Karpas-422 (cell line): Measurements from ENCODE around the gene RAG1. TPM values are rescaled to one million over a fixed set of nuclear protein-coding genes. Genes with fewer than 3 reads are reported as not detected.
"Not testable (repeated sequence)": the region's sequence is repeated elsewhere in the genome, so short reads cannot be mapped to it uniquely, and the experiment has no call there.

Experiments used
- DNase-seq: peaks from one replicate; pipeline ENCODE4 v3.0.0-alpha.2; 2015
- H2AFZ ChIP-seq: fragments of 200-600 bp; sonication (generic); 2 replicates; pipeline ENCODE4 v1.6.1; 2014; ENCODE audit warnings: antibody characterized with exemption, low read length, mixed read lengths
- H3K27ac ChIP-seq: fragments of 200-600 bp; sonication (generic); 2 replicates; pipeline ENCODE4 v1.5.1; 2014; ENCODE audit warnings: mild to moderate bottlenecking, low read length, moderate library complexity
- H3K27me3 ChIP-seq: fragments of 200-600 bp; sonication (generic); 2 replicates; pipeline ENCODE4 v1.6.1; 2014; ENCODE audit warnings: low read length, mixed read lengths
- H3K36me3 ChIP-seq: fragments of 200-600 bp; sonication (generic); 2 replicates; pipeline ENCODE4 v1.6.1; 2014; ENCODE audit warnings: low read length, mixed read lengths; ENCODE audit not compliant: insufficient read depth
- H3K4me1 ChIP-seq: fragments of 200-600 bp; sonication (generic); 2 replicates; pipeline ENCODE4 v1.6.1; 2014; ENCODE audit warnings: mild to moderate bottlenecking, low read length, mixed read lengths
- H3K4me2 ChIP-seq: fragments of 200-600 bp; sonication (generic); 2 replicates; pipeline ENCODE4 v1.6.1; 2014; ENCODE audit warnings: low read length, low read depth, mild to moderate bottlenecking; ENCODE audit not compliant: poor library complexity, severe bottlenecking
- H3K4me3 ChIP-seq: fragments of 200-600 bp; sonication (generic); 2 replicates; pipeline ENCODE4 v1.5.1; 2014; ENCODE audit warnings: mild to moderate bottlenecking, antibody characterized with exemption, low read length, mixed read lengths
- H3K79me2 ChIP-seq: fragments of 200-600 bp; sonication (generic); 2 replicates; pipeline ENCODE4 v1.6.1; 2014; ENCODE audit warnings: mild to moderate bottlenecking, low read length, mixed read lengths
- H3K9ac ChIP-seq: fragments of 200-600 bp; sonication (generic); 2 replicates; pipeline ENCODE4 v1.6.0; 2014; ENCODE audit warnings: low read length
- H3K9me2 ChIP-seq: fragments of 200-600 bp; sonication (generic), shearing (Covaris generic); replicated peaks from 2 replicates; pipeline ENCODE4 v1.6.0; 2014; ENCODE audit warnings: mild to moderate bottlenecking, low read length, moderate library complexity; ENCODE audit not compliant: insufficient read depth
- H3K9me3 ChIP-seq: fragments of 300-700, 200-600 bp; sonication (generic); 2 replicates; pipeline ENCODE4 v1.6.1; 2014; ENCODE audit warnings: low read length, mixed read lengths
- H4K20me1 ChIP-seq: fragments of 200-600 bp; sonication (generic); 2 replicates; pipeline ENCODE4 v1.6.1; 2014; ENCODE audit warnings: mild to moderate bottlenecking, antibody characterized with exemption, low read length, low read depth; ENCODE audit not compliant: insufficient read depth
- total RNA-seq: library from RNA; depleted of rRNA; stranded (reverse); fragments of >200 nt; shearing (Covaris generic); gene quantifications from 2 replicates; pipeline ENCODE4 v1.2.3, GENCODE V29; 2014; ENCODE audit warnings: low replicate concordance; rRNA removed

The RAG1 gene
- total RNA-seq: 0.34 and 0.72 TPM in 2 replicates

GRCh38 chr11:36567694-36568093 lies at the start of gene RAG1:
Gene RAG1, plus strand, starts transcription at chr11:36568007. Its CDS starts 5,298 bp downstream, at chr11:36573305.
- no peak for DNase-seq
- Histone ChIP-seq H3K79me2 (no peaks in the 10 kb centered on the region), H3K9ac (no peak within 1 kb of the TSS), H3K4me3 (no peak within 1 kb of the TSS), H4K20me1 (no peaks in the 10 kb centered on the region), H3K4me2 (no peak within 1 kb of the TSS), H2AFZ (no peak within 1 kb of the TSS), H3K9me3 (no peaks in the 10 kb centered on the region), H3K27me3 (no peaks in the 10 kb centered on the region), H3K9me2 (no peaks in the 10 kb centered on the region), H3K4me1 (no peaks in the 10 kb centered on the region), H3K36me3 (no peaks in the 10 kb centered on the region), H3K27ac (no peak within 1 kb of the TSS)

- H3K4me1 ChIP-seq: no peaks in the 10 kb centered on the region
- no peaks in the 10 kb centered on the region for H3K27me3 ChIP-seq
- DNase-seq: no peak
- H3K27ac ChIP-seq: no peak overlapping the region
- H2AFZ ChIP-seq: no peak overlapping the region
- no peak overlapping the region for H3K4me3 ChIP-seq
- H3K9ac ChIP-seq: no peak overlapping the region
- no peaks in the 10 kb centered on the region for H4K20me1 ChIP-seq
- no peaks in the 10 kb centered on the region for H3K36me3 ChIP-seq
- no peak overlapping the region for H3K4me2 ChIP-seq
- no peaks in the 10 kb centered on the region for H3K9me3 ChIP-seq
- no peaks in the 10 kb centered on the region for H3K79me2 ChIP-seq
- H3K9me2 ChIP-seq: no peaks in the 10 kb centered on the region
These were observed 37.0 kb upstream of the RAG1 start for GRCh38 chr11:36530840-36531239.

- no peaks in the 10 kb centered on the region for H3K9me2 ChIP-seq
- H3K36me3 ChIP-seq: no peaks in the 10 kb centered on the region
- no peaks in the 10 kb centered on the region for H3K79me2 ChIP-seq
- no peaks in the 10 kb centered on the region for H3K27me3 ChIP-seq
- H3K4me2 ChIP-seq: no peak overlapping the region
- no peak overlapping the region for H3K9ac ChIP-seq
- no peak overlapping the region for H2AFZ ChIP-seq
- H3K27ac ChIP-seq: no peak overlapping the region
- no peaks in the 10 kb centered on the region for H3K9me3 ChIP-seq
- no peaks in the 10 kb centered on the region for H4K20me1 ChIP-seq
- DNase-seq: no peak
- no peak overlapping the region for H3K4me3 ChIP-seq
- no peaks in the 10 kb centered on the region for H3K4me1 ChIP-seq
These were observed 34.7 kb upstream of the RAG1 start for GRCh38 chr11:36532941-36533601.

- Histone ChIP-seq H3K4me3 (no peak overlapping the region), H3K27ac (no peak overlapping the region), H3K79me2 (no peaks in the 10 kb centered on the region), H3K9me2 (no peaks in the 10 kb centered on the region), H3K27me3 (no peaks in the 10 kb centered on the region), H3K4me1 (no peaks in the 10 kb centered on the region), H3K9me3 (no peaks in the 10 kb centered on the region), H4K20me1 (no peaks in the 10 kb centered on the region), H3K9ac (no peak overlapping the region), H3K36me3 (no peaks in the 10 kb centered on the region), H3K4me2 (no peak overlapping the region), H2AFZ (no peak overlapping the region)
- DNase-seq: no peak
These were observed 33.4 kb upstream of the RAG1 start for GRCh38 chr11:36534276-36534840.

- Histone ChIP-seq H3K9me3 (no peaks in the 10 kb centered on the region), H3K4me2 (no peak overlapping the region), H4K20me1 (no peaks in the 10 kb centered on the region), H3K9ac (no peak overlapping the region), H3K27me3 (no peaks in the 10 kb centered on the region), H3K27ac (no peak overlapping the region), H2AFZ (no peak overlapping the region), H3K4me1 (no peaks in the 10 kb centered on the region), H3K9me2 (no peaks in the 10 kb centered on the region), H3K36me3 (no peaks in the 10 kb centered on the region), H3K79me2 (no peaks in the 10 kb centered on the region), H3K4me3 (no peak overlapping the region)
- DNase-seq: peak; percentile 48
These were observed 26.8 kb upstream of the RAG1 start for GRCh38 chr11:36540998-36541397.

GRCh38 chr11:36550385-36551115 lies 17.3 kb upstream of the RAG1 start:
- H3K9me3 ChIP-seq: no peaks in the 10 kb centered on the region
- no peaks in the 10 kb centered on the region for H3K4me1 ChIP-seq
- H3K27me3 ChIP-seq: no peaks in the 10 kb centered on the region
- no peak for DNase-seq
- no peaks in the 10 kb centered on the region for H4K20me1 ChIP-seq
- H3K79me2 ChIP-seq: no peaks in the 10 kb centered on the region
- no peak overlapping the region for H2AFZ ChIP-seq
- no peak overlapping the region for H3K9ac ChIP-seq
- no peak overlapping the region for H3K4me2 ChIP-seq
- H3K27ac ChIP-seq: no peak overlapping the region
- no peak overlapping the region for H3K4me3 ChIP-seq
- no peaks in the 10 kb centered on the region for H3K9me2 ChIP-seq
- H3K36me3 ChIP-seq: no peaks in the 10 kb centered on the region

GRCh38 chr11:36557390-36557789 lies 10.4 kb upstream of the RAG1 start:
- not testable (repeated sequence) for H3K27me3 ChIP-seq, DNase-seq, H3K27ac ChIP-seq, H3K36me3 ChIP-seq, H3K9me3 ChIP-seq, H3K9me2 ChIP-seq, H3K4me2 ChIP-seq, H3K79me2 ChIP-seq, H3K4me1 ChIP-seq, H2AFZ ChIP-seq, H4K20me1 ChIP-seq, H3K9ac ChIP-seq, H3K4me3 ChIP-seq

- H3K4me3 ChIP-seq: no peak overlapping the region
- H3K9ac ChIP-seq: no peak overlapping the region
- no peak overlapping the region for H2AFZ ChIP-seq
These were observed 9.8 kb upstream of the RAG1 start for GRCh38 chr11:36557991-36558390.

More at GRCh38 chr11:36557991-36558390, 9.8 kb upstream of the RAG1 start:
- H3K9me3 ChIP-seq: no peaks in the 10 kb centered on the region
- no peaks in the 10 kb centered on the region for H3K4me1 ChIP-seq
- no peak for DNase-seq
- no peak overlapping the region for H3K4me2 ChIP-seq
- H3K36me3 ChIP-seq: no peaks in the 10 kb centered on the region
- H3K27ac ChIP-seq: no peak overlapping the region
- H4K20me1 ChIP-seq: no peaks in the 10 kb centered on the region
- no peaks in the 10 kb centered on the region for H3K79me2 ChIP-seq
- H3K9me2 ChIP-seq: no peaks in the 10 kb centered on the region
- H3K27me3 ChIP-seq: no peaks in the 10 kb centered on the region
